Common myeloid progenitor, CD34-positive (primary cell): ENCODE measurements around the gene SACS.

Experiments used
- CTCF ChIA-PET: fragments of 350-600 bp; sonication (Branson Sonifier 250); formaldehyde crosslinking; loops from one replicate; lab custom pipeline; 2021; ENCODE audit warnings: antibody characterized with exemption; lab: Charles Lee
- POLR2A ChIA-PET: fragments of 350-600 bp; sonication (Branson Sonifier 250); formaldehyde crosslinking; loops from one replicate; lab custom pipeline; 2021; ENCODE audit warnings: antibody characterized with exemption; lab: Charles Lee
- DNase-seq, 3 donors: peaks; one replicate each; pipeline versions ENCODE4 v3.0.0 to v3.0.0-alpha.2; 2013
- H3K27ac ChIP-seq, 2 experiments: 1 replicate in 1 of 2; 2 replicates in 1 of 2; pipeline ENCODE4 v1.7.0; 2013; ENCODE audit warnings: inconsistent platforms in 2 of 2, low read length in 2 of 2, mild to moderate bottlenecking in 2 of 2, low read depth in 1 of 2, moderate library complexity in 1 of 2; ENCODE audit not compliant: severe bottlenecking in 2 of 2, insufficient read depth in 1 of 2, poor library complexity in 1 of 2
- H3K27me3 ChIP-seq, 5 experiments: replicated peaks in 2 of 5; 1 replicate in 3 of 5; 2 replicates in 2 of 5; pipeline versions ENCODE4 v1.6.1 to v1.7.0; 2013; ENCODE audit warnings: low read length in 4 of 5, mild to moderate bottlenecking in 2 of 5, moderate library complexity in 2 of 5, inconsistent platforms in 1 of 5; ENCODE audit not compliant: insufficient read depth in 5 of 5, control insufficient read depth in 4 of 5
- H3K36me3 ChIP-seq, 4 experiments: 1 replicate in 2 of 4; 2 replicates in 2 of 4; pipeline versions ENCODE4 v1.6.1 to v1.7.0; 2013; ENCODE audit warnings: low read length in 3 of 4, control low read depth in 1 of 4, mild to moderate bottlenecking in 1 of 4; ENCODE audit not compliant: control insufficient read depth in 4 of 4, insufficient read depth in 4 of 4
- H3K4me1 ChIP-seq, 4 experiments: 1 replicate in 3 of 4; 2 replicates in 1 of 4; pipeline versions ENCODE4 v1.6.1 to v1.7.1; 2013; ENCODE audit warnings: low read length in 3 of 4, mild to moderate bottlenecking in 3 of 4, control low read depth in 1 of 4, inconsistent platforms in 1 of 4, moderate library complexity in 1 of 4; ENCODE audit not compliant: control insufficient read depth in 4 of 4, insufficient read depth in 4 of 4; ENCODE audit errors: control extremely low read depth in 1 of 4
- H3K4me3 ChIP-seq, 7 experiments: 1 replicate in 4 of 7; 2 replicates in 3 of 7; pipeline versions ENCODE4 v1.5.1 to v1.7.0; 2013; ENCODE audit warnings: mild to moderate bottlenecking in 7 of 7, low read length in 6 of 7, moderate library complexity in 6 of 7, inconsistent platforms in 2 of 7, low read depth in 2 of 7, control low read depth in 1 of 7; ENCODE audit not compliant: insufficient read depth in 4 of 7, control insufficient read depth in 1 of 7; ENCODE audit errors: extremely low read depth in 1 of 7
- H3K9me3 ChIP-seq, 5 experiments: 1 replicate in 4 of 5; 2 replicates in 1 of 5; pipeline versions ENCODE4 v1.6.1 to v1.7.1; 2013; ENCODE audit warnings: low read length in 4 of 5, mild to moderate bottlenecking in 2 of 5, inconsistent platforms in 1 of 5, low read depth in 1 of 5, moderate library complexity in 1 of 5; ENCODE audit not compliant: control insufficient read depth in 4 of 5, insufficient read depth in 2 of 5; ENCODE audit errors: control extremely low read depth in 1 of 5
- WGBS: methylation state at CpG from one replicate; pipeline ENCODE4 v1.1.5; 2013; ENCODE audit not compliant: insufficient coverage; 5-methylcytosine and 5-hydroxymethylcytosine counted together

Gene SACS

GRCh38 chr13:23381866-23382265 is 51.6 kb downstream of the SACS start:
- DNase-seq: no peak
- Histone ChIP-seq H3K9me3 (no peaks in the 10 kb centered on the region), H3K4me1 (peaks cover 6 to 38% (median 26%) of the 10 kb centered on the region in 4 experiments), H3K4me3 (no peak overlapping the region), H3K27ac (no peak overlapping the region), H3K36me3 (no peaks in the 10 kb centered on the region), H3K27me3 (no peaks in the 10 kb centered on the region)
- ChIA-PET POLR2A (no interaction called here), CTCF (no interaction called here)
- WGBS: 88% methylated on average over 3 of the region's 6 CpGs

GRCh38 chr13:23380534-23380933 is 53.0 kb downstream of the SACS start:
- Histone ChIP-seq H3K9me3 (no peaks in the 10 kb centered on the region), H3K27me3 (no peaks in the 10 kb centered on the region), H3K27ac (no peak overlapping the region), H3K36me3 (no peaks in the 10 kb centered on the region), H3K4me1 (peaks cover 6 to 43% (median 30%) of the 10 kb centered on the region in 4 experiments), H3K4me3 (no peak overlapping the region)
- 100% methylated on average over 1 of the region's 5 CpGs for WGBS
- CTCF ChIA-PET: no interaction called here
- DNase-seq: no peak
- POLR2A ChIA-PET: interaction anchor here (0.6 kb wide), 1 partner anchor 88 kb away, joined by 3 read pairs; no protein-coding TSS in a partner anchor

GRCh38 chr13:23377983-23378632 is 55.4 kb downstream of the SACS start:
- H3K27ac ChIP-seq: peak overlapping the region; percentile 53 to 69
- no peaks in the 10 kb centered on the region for H3K27me3 ChIP-seq
- WGBS: 10% methylated on average over 10 of the region's 11 CpGs
- ChIA-PET POLR2A (interaction anchor here (0.7 kb wide), 2 partner anchors 9 to 20 kb away, joined by 3 read pairs; no protein-coding TSS in a partner anchor), CTCF (interaction anchor here (1.1 to 1.8 kb wide), 2 partner anchors 29 to 88 kb away, joined by 3 to 7 read pairs; no protein-coding TSS in a partner anchor)
- H3K4me1 ChIP-seq: peaks cover 9 to 56% (median 42%) of the 10 kb centered on the region in 4 experiments
- H3K4me3 ChIP-seq: peak overlapping the region in 4 of 7 experiments; percentile 4 to 31 (median 10)
- H3K9me3 ChIP-seq: no peaks in the 10 kb centered on the region
- H3K36me3 ChIP-seq: peaks cover 0 to under 1% (median 0%) of the 10 kb centered on the region in 4 experiments
- peak; percentile 94 to 98 (median 97) for DNase-seq

- WGBS: 72% methylated on average over 6 of the region's 7 CpGs
- ChIA-PET POLR2A (no interaction called here), CTCF (interaction anchor here (1.8 kb wide), 1 partner anchor 30 kb away, joined by 7 read pairs; no protein-coding TSS in a partner anchor)
- Histone ChIP-seq H3K36me3 (peaks cover 0 to 5% (median 0%) of the 10 kb centered on the region in 4 experiments), H3K27ac (peak overlapping the region; percentile 53 to 69), H3K27me3 (no peaks in the 10 kb centered on the region), H3K4me1 (peaks cover 9 to 61% (median 44%) of the 10 kb centered on the region in 4 experiments), H3K4me3 (peak overlapping the region in 2 of 7 experiments; percentile 16 to 31), H3K9me3 (no peaks in the 10 kb centered on the region)
- DNase-seq: peak in 2 of 3 donors; percentile 36 to 52
Measured at GRCh38 chr13:23377579-23377978, 55.9 kb downstream of the SACS start.

- H3K4me1 ChIP-seq: peaks cover 9 to 61% (median 45%) of the 10 kb centered on the region in 4 experiments
- peak overlapping the region; percentile 53 to 86 (median 74) for H3K4me3 ChIP-seq
- WGBS: under 1% methylated on average over 111 of the region's 117 CpGs
- POLR2A ChIA-PET: no interaction called here
- DNase-seq: peak; percentile 94 to 96 (median 96)
- H3K27ac ChIP-seq: peak overlapping the region in 1 of 2 experiments; percentile 56
- CTCF ChIA-PET: no interaction called here
- H3K9me3 ChIP-seq: no peaks in the 10 kb centered on the region
- H3K27me3 ChIP-seq: no peaks in the 10 kb centered on the region
- peaks cover 0 to 19% (median 7%) of the 10 kb centered on the region in 4 experiments for H3K36me3 ChIP-seq
Measured at GRCh38 chr13:23375001-23375971, 58.2 kb downstream of the SACS start.

GRCh38 chr13:23372264-23372906 is 61.1 kb downstream of the SACS start:
- Histone ChIP-seq H3K27me3 (no peaks in the 10 kb centered on the region), H3K9me3 (no peaks in the 10 kb centered on the region), H3K4me1 (peaks cover 3 to 33% (median 24%) of the 10 kb centered on the region in 4 experiments), H3K27ac (no peak overlapping the region), H3K36me3 (peaks cover 0 to 37% (median 19%) of the 10 kb centered on the region in 4 experiments), H3K4me3 (no peak overlapping the region)
- no peak for DNase-seq
- CTCF ChIA-PET: no interaction called here
- WGBS: 64% methylated on average over 5 of the region's 5 CpGs
- POLR2A ChIA-PET: no interaction called here
